GM19395 (cell line): ENCODE results near the gene HOXC5.
"Not testable (repeated sequence)": the region's sequence is repeated elsewhere in the genome, so short reads cannot be mapped to it uniquely, and the experiment has no call there.

Experiments
- ATAC-seq: cut with Tn5 transposase; IDR thresholded peaks from one replicate; pipeline ENCODE4 v1.9.1; 2021; ENCODE audit warnings: mild to moderate bottlenecking, moderate library complexity; ENCODE audit not compliant: unreplicated experiment

HOXC5 gene

GRCh38 chr12:54032086-54032619, 697 bp upstream of the HOXC5 start:
- no peak for ATAC-seq

- no peak for ATAC-seq
Measured at GRCh38 chr12:54033106-54033979, 493 bp downstream of the HOXC5 start.

- no peak for ATAC-seq
Measured at GRCh38 chr12:54033980-54034784, 1.3 kb downstream of the HOXC5 start.

DNA sequence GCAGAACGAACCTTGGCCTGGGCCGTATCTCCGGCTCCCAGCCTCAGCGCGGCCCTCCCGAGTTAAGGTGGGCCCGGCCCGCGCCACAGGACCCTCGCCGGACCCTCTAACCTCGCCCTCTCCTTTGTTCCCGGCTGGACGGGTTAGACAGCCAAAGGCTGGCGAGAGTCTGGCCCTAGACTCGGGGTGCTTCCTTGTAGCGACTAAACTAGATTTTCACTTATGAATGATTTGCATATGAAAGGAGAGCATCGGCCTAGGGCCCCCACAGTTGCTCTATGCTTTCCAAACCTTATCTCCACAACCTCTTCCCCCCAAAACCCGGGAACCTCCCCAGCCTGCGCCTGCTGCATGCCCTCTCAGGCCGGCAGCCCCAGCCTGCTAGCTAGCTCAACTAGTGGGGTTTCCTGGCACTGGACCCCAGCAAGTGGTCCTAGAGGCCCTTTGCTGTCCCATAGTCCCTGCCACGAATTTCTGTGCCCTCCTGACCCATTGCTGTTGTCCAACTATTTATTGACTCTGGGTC, 2.0 kb downstream of the HOXC5 start:
- ATAC-seq = no peak

GRCh38 chr12:54035568-54036264, 2.9 kb downstream of the HOXC5 start:
- ATAC-seq = no peak

GRCh38 chr12:54036620-54037359, 3.9 kb downstream of the HOXC5 start:
- no peak for ATAC-seq

- ATAC-seq = no peak
Measured at GRCh38 chr12:54037360-54038283, 4.8 kb downstream of the HOXC5 start.

DNA sequence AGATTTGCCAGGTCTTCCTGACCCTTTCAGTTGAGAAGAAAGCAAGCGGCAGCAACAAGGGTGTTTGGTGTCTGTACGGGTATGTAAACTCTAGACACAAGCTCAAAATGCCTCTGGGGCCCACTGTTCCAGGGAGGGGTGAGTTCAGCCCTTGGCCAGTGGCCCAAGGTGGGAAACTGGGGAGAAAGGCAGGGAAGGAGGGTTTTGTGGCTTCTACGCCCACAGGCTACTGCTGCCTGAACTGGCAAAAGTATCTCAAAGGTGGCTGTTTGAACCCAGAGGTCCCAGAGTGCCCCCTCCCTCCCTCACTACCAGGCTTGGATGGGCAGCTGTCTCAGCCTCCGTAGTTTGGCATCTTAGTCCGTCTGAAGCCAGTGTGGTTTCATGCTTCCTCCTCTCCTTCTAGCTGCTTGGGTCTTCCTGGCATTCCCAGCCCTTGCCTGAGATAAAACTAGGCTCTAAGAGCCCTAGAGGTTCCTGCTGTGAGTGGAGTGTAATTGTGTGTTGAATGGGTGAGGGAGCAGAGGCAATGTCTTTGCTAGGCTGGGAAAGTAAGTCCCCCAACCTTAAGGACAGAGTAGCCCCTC, 5.5 kb downstream of the HOXC5 start:
- ATAC-seq = no peak

DNA sequence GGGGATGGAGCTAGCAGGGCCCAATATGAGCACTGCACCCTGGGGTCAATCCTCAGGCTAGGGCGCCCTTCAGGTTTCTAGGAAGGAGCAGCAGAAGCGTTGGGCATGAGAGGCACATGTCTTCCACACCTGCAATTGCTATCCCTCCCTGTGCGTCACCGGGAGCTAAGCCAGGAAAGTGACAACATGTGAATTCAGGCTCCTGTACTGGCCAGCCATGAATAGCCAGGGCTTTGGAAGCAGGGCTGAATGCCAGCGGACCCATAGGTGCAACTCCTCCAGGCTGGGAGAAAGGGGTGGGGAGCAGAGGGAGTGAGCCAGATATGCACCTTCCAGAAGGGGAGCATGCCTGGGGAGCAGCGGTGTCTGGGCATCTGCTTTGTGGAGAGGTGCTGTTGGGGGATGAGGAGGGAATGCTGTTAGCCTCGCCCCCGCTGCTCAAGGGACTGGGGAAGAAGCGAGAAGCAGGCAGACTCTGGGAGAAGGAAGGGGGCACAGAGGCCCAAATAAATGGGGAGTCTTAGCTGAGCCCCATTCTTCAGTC, 6.1 kb downstream of the HOXC5 start:
- no peak for ATAC-seq

GRCh38 chr12:54039417-54040147, 6.7 kb downstream of the HOXC5 start:
- ATAC-seq = no peak

- no peak for ATAC-seq
Measured at GRCh38 chr12:54040148-54040494, 7.3 kb downstream of the HOXC5 start.

- ATAC-seq = no peak
Measured at GRCh38 chr12:54040648-54041047, 7.8 kb downstream of the HOXC5 start.

DNA sequence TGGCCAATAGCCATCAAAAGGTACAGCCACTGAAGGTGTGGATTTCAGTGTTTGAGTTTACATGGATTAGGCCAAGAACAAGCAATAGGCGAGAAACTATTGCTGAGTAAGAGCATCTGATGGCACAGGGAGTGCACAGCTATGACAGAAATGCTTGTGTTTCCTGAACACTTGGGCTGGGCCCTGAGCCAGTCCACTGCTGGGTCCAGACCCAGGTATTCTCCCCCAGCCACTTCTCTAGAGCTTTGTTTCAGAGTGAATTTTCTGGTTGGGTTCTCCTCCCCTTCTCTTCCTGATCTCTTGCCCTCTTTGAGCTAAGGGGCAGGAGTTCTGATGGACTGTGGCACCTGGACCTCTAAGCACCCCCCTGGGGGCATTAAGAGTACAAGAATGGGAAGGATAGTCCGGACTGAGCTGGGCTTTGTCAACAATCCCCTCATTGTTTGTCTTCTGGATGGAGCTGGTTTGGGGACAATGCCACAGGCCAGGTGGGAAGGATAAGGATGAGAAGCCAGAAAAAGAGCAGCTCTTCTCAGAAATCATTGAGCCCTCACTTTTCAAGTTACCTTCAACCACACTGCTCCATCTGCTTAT, 8.3 kb downstream of the HOXC5 start:
- ATAC-seq = no peak

- ATAC-seq = not testable (repeated sequence)
Measured at GRCh38 chr12:54042033-54042432, 9.2 kb downstream of the HOXC5 start.

- no peak for ATAC-seq
Measured at GRCh38 chr12:54042970-54043853, 10.4 kb downstream of the HOXC5 start.

DNA sequence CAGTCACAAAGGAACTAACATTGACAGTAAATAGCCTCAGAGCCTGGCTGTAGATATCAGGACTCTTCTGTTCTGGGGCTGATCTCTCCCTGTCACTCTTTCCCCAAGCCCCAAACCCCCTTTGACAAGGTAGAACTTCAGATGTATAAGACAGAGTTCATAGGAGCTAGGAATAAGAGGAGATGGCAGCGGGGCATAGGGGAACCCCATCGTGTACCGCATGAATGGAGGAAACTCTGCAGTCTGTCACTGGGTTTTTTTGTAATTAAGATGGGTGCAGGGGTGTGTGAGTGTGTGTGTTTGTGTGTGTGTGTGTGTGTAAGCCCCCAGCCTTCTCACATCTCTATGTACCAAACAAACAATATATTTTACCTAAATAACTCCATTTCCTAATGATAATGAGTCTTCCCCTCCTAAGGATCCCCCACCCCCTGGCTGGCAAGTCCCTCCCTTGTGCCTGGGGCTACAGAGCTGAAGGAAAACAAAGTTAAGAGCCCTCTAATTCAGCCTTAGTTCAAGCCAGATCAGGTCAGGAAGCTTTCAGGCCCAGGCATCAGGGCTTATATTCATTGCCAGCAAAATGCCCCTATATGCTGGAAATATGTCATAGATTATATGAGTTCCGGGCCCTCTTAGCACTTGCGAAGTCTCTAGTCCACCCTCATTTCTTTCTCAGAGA, 11.7 kb downstream of the HOXC5 start:
- no peak for ATAC-seq
